ENCODE measurements around the gene SIX3. TPM values are rescaled to one million over a fixed set of nuclear protein-coding genes. Genes with fewer than 3 reads are reported as not detected.

Gene SIX3
- total and polyA plus RNA-seq, 2 experiments from 2014 or later, result 0.21 to 0.28 TPM

- Histone ChIP-seq H3K4me3 (no peak overlapping the region), H2AFZ (no peak overlapping the region), H3K36me3 (ENCODE audit: insufficient read depth) (no peaks in the 10 kb centered on the region), H3K9me2 (ENCODE audit: insufficient read depth) (no peaks in the 10 kb centered on the region), H3K79me2 (replicated peaks; ENCODE audit: insufficient read depth) (no peaks in the 10 kb centered on the region), H3K4me2 (no peak overlapping the region), H3F3A (replicated peaks; ENCODE audit: low read depth) (no peaks in the 10 kb centered on the region), H3K27ac (ENCODE audit: low read depth) (no peak overlapping the region), H3K4me1 (ENCODE audit: insufficient read depth) (peaks cover 15% of the 10 kb centered on the region), H3K27me3 (ENCODE audit: insufficient read depth) (peaks cover 9% of the 10 kb centered on the region), H4K20me1 (replicated peaks; ENCODE audit: insufficient read depth) (no peaks in the 10 kb centered on the region)
- TF ChIP-seq POLR2AphosphoS5 (IDR thresholded peaks at IDR 0.05; ENCODE audit: low read depth), result no peak
- no peak for TF ChIP-seq ZNF331 (CRISPR knock-in tag; IDR thresholded peaks at IDR 0.05; ENCODE audit: low read depth)
- TF ChIP-seq CTCF (conservative IDR thresholded peaks at IDR 0.05; ENCODE audit: low read depth in 2 of 2), result no peak
- no peak for TF ChIP-seq STAT1 (IDR thresholded peaks at IDR 0.05; ENCODE audit: unreplicated experiment)
- TF ChIP-seq EZH2phosphoT487 (IDR thresholded peaks at IDR 0.05; ENCODE audit: unreplicated experiment), result no peak
- ATAC-seq (no peak), DNase-seq (ENCODE audit: low spot score) (no peak)
- peaks cover 6% of the 10 kb centered on the region; the same call in 2 of the 3 replicates for H3K4me1 Mint-ChIP-seq
- no peaks in the 10 kb centered on the region for H3K9me3 Mint-ChIP-seq
- no peak overlapping the region for H3K27ac Mint-ChIP-seq
- H3K36me3 Mint-ChIP-seq (ENCODE audit: low read depth), result no peaks in the 10 kb centered on the region
- peaks cover 9% of the 10 kb centered on the region for H3K27me3 Mint-ChIP-seq (ENCODE audit: insufficient read depth, low read depth, poor library complexity)
- H3K4me3 Mint-ChIP-seq, result no peak overlapping the region
Observed at GRCh38 chr2:44962176-44962695, 20.7 kb downstream of the SIX3 start.

- Histone ChIP-seq H3K9me2 (ENCODE audit: insufficient read depth) (no peaks in the 10 kb centered on the region), H3K4me3 (no peak overlapping the region), H3K79me2 (replicated peaks; ENCODE audit: insufficient read depth) (no peaks in the 10 kb centered on the region), H3K36me3 (ENCODE audit: insufficient read depth) (no peaks in the 10 kb centered on the region), H3F3A (replicated peaks; ENCODE audit: low read depth) (no peaks in the 10 kb centered on the region), H2AFZ (no peak overlapping the region), H3K4me1 (ENCODE audit: insufficient read depth) (peaks cover 9% of the 10 kb centered on the region; the same call in 1 of the 2 replicates), H4K20me1 (replicated peaks; ENCODE audit: insufficient read depth) (no peaks in the 10 kb centered on the region), H3K4me2 (no peak overlapping the region), H3K27ac (ENCODE audit: low read depth) (no peak overlapping the region), H3K27me3 (ENCODE audit: insufficient read depth) (no peaks in the 10 kb centered on the region)
- H3K27me3 Mint-ChIP-seq (ENCODE audit: insufficient read depth, low read depth, poor library complexity), result peaks cover 7% of the 10 kb centered on the region
- H3K27ac Mint-ChIP-seq, result no peak overlapping the region
- DNase-seq (ENCODE audit: low spot score) (peak; percentile 78), ATAC-seq (peak; percentile 84)
- peak; percentile 39 to 46; a peak in 3 of 4 replicates for TF ChIP-seq CTCF (conservative IDR thresholded peaks at IDR 0.05; ENCODE audit: low read depth in 2 of 2)
- TF ChIP-seq ZNF331 (CRISPR knock-in tag; IDR thresholded peaks at IDR 0.05; ENCODE audit: low read depth), result no peak
- no peak overlapping the region for H3K4me3 Mint-ChIP-seq
- no peaks in the 10 kb centered on the region for H3K9me3 Mint-ChIP-seq
- peaks cover 6% of the 10 kb centered on the region; the same call in 2 of the 3 replicates for H3K4me1 Mint-ChIP-seq
- no peaks in the 10 kb centered on the region for H3K36me3 Mint-ChIP-seq (ENCODE audit: low read depth)
Observed at GRCh38 chr2:44964752-44965236, 23.3 kb downstream of the SIX3 start.

All from GM23338 (cell line).